HCT116 (cell line): Measurements from ENCODE around the gene PIK3R2. TPM values are rescaled to one million over a fixed set of nuclear protein-coding genes. Genes with fewer than 3 reads are reported as not detected.

Experiments
- ATAC-seq: fragments of 200-7000 bp; cut with Tn5 transposase; 2 replicates; pipeline ENCODE4 v1.9.1; 2020; ENCODE audit warnings: mild to moderate bottlenecking, moderate library complexity
- BruUV-seq: library from RNA; stranded (reverse); fragments of 400-500 nt; replicated peaks from 2 replicates; lab custom pipeline; 2021; lab: Mats Ljungman, UMichigan
- CTCF ChIA-PET: fragments of 300-600 bp; sonication (Branson Sonifier 250); formaldehyde crosslinking; loops from one replicate; lab custom pipeline; 2021; ENCODE audit warnings: antibody characterized with exemption; lab: Charles Lee
- POLR2A ChIA-PET: fragments of 300-600, 350-600 bp; sonication (Branson Sonifier 250); formaldehyde crosslinking; loops from one replicate; lab custom pipeline; 2021; ENCODE audit warnings: antibody characterized with exemption; lab: Charles Lee
- RAD21 ChIA-PET, 2 experiments: fragments of 300-600 bp; sonication (Branson Sonifier 250); formaldehyde crosslinking; loops; one replicate each; lab custom pipeline; 2023; ENCODE audit warnings: low total read pairs in 2 of 2; ENCODE audit not compliant: uncharacterized antibody in 2 of 2, unreplicated experiment in 2 of 2, low non-redundant PET in 1 of 2; lab: Charles Lee
- DNase-seq: peaks from one replicate; pipeline ENCODE4 v3.0.0-alpha.2; 2010; ENCODE audit warnings: low read depth, low spot score
- H2AFZ ChIP-seq: fragments of 200-600 bp; shearing (Covaris generic), sonication (generic); 2 replicates; pipeline ENCODE4 v1.6.1; 2017; ENCODE audit warnings: low read depth, mixed run types, mixed read lengths, antibody characterized with exemption, low read length; ENCODE audit not compliant: poor library complexity, severe bottlenecking
- H3K27ac ChIP-seq: 2 replicates; pipeline ENCODE4 v1.5.1; 2012; ENCODE audit warnings: low read depth, low read length
- H3K27me3 ChIP-seq: fragments of 200-600 bp; sonication (generic); 2 replicates; pipeline ENCODE4 v1.6.1; 2016; ENCODE audit warnings: mixed run types, low read length, mixed read lengths; ENCODE audit not compliant: insufficient read depth
- H3K36me3 ChIP-seq, 2 experiments: fragments of 200-500 bp in 1 of 2; fragments of 200-600 bp in 1 of 2; sonication (Bioruptor generic) in 1 of 2; sonication (generic) in 1 of 2; 2 replicates each; pipeline versions ENCODE4 v1.5.1 to v1.6.1; 2014 to 2016; ENCODE audit warnings: low read length in 2 of 2, inconsistent platforms in 1 of 2, mixed read lengths in 1 of 2, mixed run types in 1 of 2; ENCODE audit not compliant: insufficient read depth in 2 of 2, control insufficient read depth in 1 of 2
- H3K4me1 ChIP-seq, 2 experiments: fragments of 200-600 bp in 1 of 2; sonication (generic) in 1 of 2; 2 replicates each; pipeline versions ENCODE4 v1.5.1 to v1.6.1; 2012 to 2017; ENCODE audit warnings: low read length in 2 of 2, inconsistent platforms in 1 of 2, mild to moderate bottlenecking in 1 of 2, mixed read lengths in 1 of 2, mixed run types in 1 of 2, moderate library complexity in 1 of 2; ENCODE audit not compliant: insufficient read depth in 2 of 2, control insufficient read depth in 1 of 2
- H3K4me2 ChIP-seq: fragments of 200-600 bp; sonication (generic); 2 replicates; pipeline ENCODE4 v1.6.1; 2017; ENCODE audit warnings: mixed run types, low read length, mixed read lengths
- H3K4me3 ChIP-seq, 2 experiments: fragments of 200-600 bp in 1 of 2; sonication (generic) in 1 of 2; replicated peaks in 1 of 2; 2 replicates each; pipeline ENCODE4 v1.5.1; 2011 to 2016; ENCODE audit warnings: low read length in 2 of 2, control low read depth in 1 of 2, low read depth in 1 of 2, mild to moderate bottlenecking in 1 of 2, mixed read lengths in 1 of 2, mixed run types in 1 of 2
- H3K79me2 ChIP-seq: fragments of 200-600 bp; sonication (generic); 2 replicates; pipeline ENCODE4 v1.6.1; 2017; ENCODE audit warnings: mild to moderate bottlenecking, mixed run types, low read length, moderate library complexity, mixed read lengths; ENCODE audit not compliant: insufficient read depth
- H3K9ac ChIP-seq: fragments of 200-600 bp; sonication (generic); 2 replicates; pipeline ENCODE4 v1.6.1; 2016; ENCODE audit warnings: low read length, mixed read lengths
- H3K9me2 ChIP-seq: fragments of 200-600 bp; sonication (generic), shearing (Covaris generic); 2 replicates; pipeline ENCODE4 v1.6.1; 2017; ENCODE audit warnings: mixed run types, mild to moderate bottlenecking, moderate library complexity; ENCODE audit not compliant: insufficient read depth
- H3K9me3 ChIP-seq, 2 experiments: fragments of 200-500 bp in 1 of 2; fragments of 200-600 bp in 1 of 2; sonication (Bioruptor generic) in 1 of 2; sonication (generic) in 1 of 2; 2 replicates each; pipeline ENCODE4 v1.6.1; 2014 to 2017; ENCODE audit warnings: low read length in 2 of 2, mixed read lengths in 2 of 2, inconsistent platforms in 1 of 2, low read depth in 1 of 2, mild to moderate bottlenecking in 1 of 2, mixed run types in 1 of 2, moderate library complexity in 1 of 2; ENCODE audit not compliant: control insufficient read depth in 1 of 2, insufficient read depth in 1 of 2
- H4K20me1 ChIP-seq: fragments of 200-600 bp; sonication (generic), shearing (Covaris generic); 2 replicates; pipeline ENCODE4 v1.6.1; 2017; ENCODE audit warnings: mixed run types, mild to moderate bottlenecking, moderate library complexity; ENCODE audit not compliant: insufficient read depth
- CEBPB ChIP-seq: IDR thresholded peaks from 2 replicates; pipeline ENCODE4 v1.6.1; 2012; ENCODE audit warnings: low read depth
- EGR1 ChIP-seq: IDR thresholded peaks from 2 replicates; pipeline ENCODE4 v1.6.1; 2012; ENCODE audit warnings: low read depth
- ELF1 ChIP-seq: IDR thresholded peaks from 2 replicates; pipeline ENCODE4 v1.6.1; 2012; ENCODE audit warnings: low read depth, borderline replicate concordance
- EZH2 ChIP-seq: fragments of 200-600 bp; sonication (generic); IDR thresholded peaks from 2 replicates; pipeline ENCODE4 v1.6.1; 2017; ENCODE audit warnings: antibody characterized with exemption, mixed run types
- FOSL1 ChIP-seq: IDR thresholded peaks from 2 replicates; pipeline ENCODE4 v1.6.1; 2012; ENCODE audit warnings: low read depth
- JUND ChIP-seq: IDR thresholded peaks from 2 replicates; pipeline ENCODE4 v1.6.1; 2012
- POLR2A ChIP-seq: IDR thresholded peaks from 2 replicates; pipeline ENCODE4 v1.7.0; 2011; ENCODE audit warnings: borderline replicate concordance; ENCODE audit not compliant: insufficient read depth, insufficient read length; ENCODE audit errors: extremely low read depth
- POLR2AphosphoS5 ChIP-seq: IDR thresholded peaks from 2 replicates; pipeline ENCODE4 v1.6.1; 2011; ENCODE audit warnings: mild to moderate bottlenecking, low read depth, low read length, moderate library complexity
- SIN3A ChIP-seq: IDR thresholded peaks from 2 replicates; pipeline ENCODE4 v1.6.1; 2012; ENCODE audit warnings: low read depth
- SP1 ChIP-seq: IDR thresholded peaks from 2 replicates; pipeline ENCODE4 v1.6.1; 2012; ENCODE audit warnings: low read depth
- YY1 ChIP-seq: IDR thresholded peaks from 2 replicates; pipeline ENCODE4 v1.6.1; 2011; ENCODE audit warnings: low read length, low read depth, moderate library complexity, mild to moderate bottlenecking; ENCODE audit not compliant: insufficient replicate concordance; ENCODE audit errors: extremely low read depth
- ZNF274 ChIP-seq: fragments of 200-500 bp; sonication (Bioruptor generic); IDR thresholded peaks from 2 replicates; pipeline ENCODE4 v1.6.1; 2014; ENCODE audit warnings: mild to moderate bottlenecking, low read depth, low read length, inconsistent platforms
- intact Hi-C: fragments of 100-400 bp; cut with micrococcal nuclease; formaldehyde crosslinking; loops from 2 replicates; pipeline ENCODE4 v1.10.0; 2022
- total RNA-seq: library from RNA; stranded (reverse); gene quantifications from one replicate; pipeline ENCODE4 v1.2.1, GENCODE V29; 2021; ENCODE audit not compliant: unreplicated experiment
- TF ChIP-seq, protein P1 (sequence below): IDR thresholded peaks from 2 replicates; pipeline ENCODE4 v1.6.1; 2012
- TF ChIP-seq, protein P2 (sequence below): IDR thresholded peaks from 2 replicates; pipeline ENCODE4 v1.6.1; 2011; ENCODE audit warnings: mild to moderate bottlenecking, low read length, moderate library complexity; ENCODE audit not compliant: insufficient replicate concordance; ENCODE audit errors: extremely low read depth
- TF ChIP-seq, protein P3 (sequence below), 3 experiments: fragments of 200-600 bp in 1 of 3; sonication (generic) in 1 of 3; IDR thresholded peaks in 2 of 3; conservative IDR thresholded peaks in 1 of 3; 2 replicates each; pipeline ENCODE4 v1.5.1; 2012 to 2017; ENCODE audit warnings: low read depth in 2 of 3, low read length in 2 of 3, antibody characterized with exemption in 1 of 3, borderline replicate concordance in 1 of 3, control low read depth in 1 of 3, mild to moderate bottlenecking in 1 of 3, mixed read lengths in 1 of 3, mixed run types in 1 of 3, moderate library complexity in 1 of 3; ENCODE audit not compliant: insufficient read depth in 1 of 3
- TF ChIP-seq, protein P4 (sequence below): IDR thresholded peaks from 2 replicates; pipeline ENCODE4 v1.6.1; 2012

The PIK3R2 gene
- total RNA-seq, 1 experiment from 2014 or later, result 53.4 TPM

DNA sequence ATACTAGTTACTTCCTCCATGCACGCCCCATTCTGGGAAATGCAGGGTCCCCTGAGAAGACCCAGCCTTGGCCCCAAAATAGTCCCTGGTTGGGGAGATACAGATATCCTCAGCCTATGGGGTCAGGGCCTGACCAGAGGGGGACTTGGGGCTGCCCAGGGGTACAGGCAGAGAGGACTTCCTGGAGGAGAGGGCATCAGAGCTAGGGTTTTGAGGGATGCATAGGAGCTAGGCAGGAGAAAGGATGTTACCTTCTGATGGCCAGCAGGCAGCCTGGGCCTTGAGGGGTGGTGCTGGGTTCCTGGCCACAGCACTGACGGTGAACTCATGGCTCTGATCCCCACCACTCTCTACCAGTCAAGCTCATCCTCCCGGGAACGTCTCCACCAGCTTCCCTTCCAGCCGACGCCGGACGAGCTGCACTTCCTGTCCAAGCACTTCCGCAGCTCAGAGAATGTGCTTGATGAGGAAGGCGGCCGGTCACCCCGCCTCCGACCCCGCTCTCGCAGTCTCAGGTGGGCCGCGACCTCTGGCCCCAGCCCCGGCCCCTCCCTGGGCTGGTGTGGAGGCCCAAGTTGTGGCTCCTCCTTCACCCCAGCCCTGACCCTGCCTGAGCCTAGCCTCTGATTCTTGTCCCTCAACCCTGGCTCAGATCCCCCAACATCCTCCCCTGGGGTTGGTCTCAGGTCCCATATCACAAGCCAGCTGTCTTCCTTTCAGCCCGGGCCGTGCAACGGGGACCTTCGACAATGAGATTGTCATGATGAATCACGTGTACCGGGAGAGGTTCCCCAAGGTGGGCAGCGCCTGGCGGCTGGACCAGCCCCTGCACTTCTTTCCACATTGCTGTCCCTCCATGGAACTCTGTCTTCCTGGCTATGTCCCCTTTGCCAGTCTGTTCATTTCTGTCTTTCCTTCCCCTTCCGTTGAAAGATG lies 29.8 kb upstream of the PIK3R2 start:
- CTCF ChIA-PET, result no interaction called here
- Histone ChIP-seq H3K4me2 (no peak overlapping the region), H3K27me3 (no peaks in the 10 kb centered on the region), H3K4me1 (peaks cover 0 to 10% of the 10 kb centered on the region in 2 experiments; a peak in 3 of 4 replicates), H2AFZ (no peak overlapping the region), H3K27ac (no peak overlapping the region), H3K79me2 (peaks cover 11% of the 10 kb centered on the region; the same call in 1 of the 2 replicates), H3K9me3 (no peaks in the 10 kb centered on the region), H3K9me2 (no peaks in the 10 kb centered on the region), H3K9ac (no peak overlapping the region), H3K36me3 (peaks cover 0 to 7% of the 10 kb centered on the region in 2 experiments; a peak in 3 of 4 replicates), H3K4me3 (no peak overlapping the region), H4K20me1 (no peaks in the 10 kb centered on the region)
- BruUV-seq, result no TSS peak
- ATAC-seq (no peak), DNase-seq (no peak)
- TF ChIP-seq SIN3A (no peak), YY1 (no peak), FOSL1 (no peak), ZNF274 (no peak), JUND (no peak), CEBPB (no peak), EZH2 (no peak), ELF1 (no peak), SP1 (no peak), POLR2AphosphoS5 (no peak), EGR1 (no peak), POLR2A (no peak)
- TF ChIP-seq, protein P1, sequence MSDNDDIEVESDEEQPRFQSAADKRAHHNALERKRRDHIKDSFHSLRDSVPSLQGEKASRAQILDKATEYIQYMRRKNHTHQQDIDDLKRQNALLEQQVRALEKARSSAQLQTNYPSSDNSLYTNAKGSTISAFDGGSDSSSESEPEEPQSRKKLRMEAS, result no peak
- TF ChIP-seq, protein P2, sequence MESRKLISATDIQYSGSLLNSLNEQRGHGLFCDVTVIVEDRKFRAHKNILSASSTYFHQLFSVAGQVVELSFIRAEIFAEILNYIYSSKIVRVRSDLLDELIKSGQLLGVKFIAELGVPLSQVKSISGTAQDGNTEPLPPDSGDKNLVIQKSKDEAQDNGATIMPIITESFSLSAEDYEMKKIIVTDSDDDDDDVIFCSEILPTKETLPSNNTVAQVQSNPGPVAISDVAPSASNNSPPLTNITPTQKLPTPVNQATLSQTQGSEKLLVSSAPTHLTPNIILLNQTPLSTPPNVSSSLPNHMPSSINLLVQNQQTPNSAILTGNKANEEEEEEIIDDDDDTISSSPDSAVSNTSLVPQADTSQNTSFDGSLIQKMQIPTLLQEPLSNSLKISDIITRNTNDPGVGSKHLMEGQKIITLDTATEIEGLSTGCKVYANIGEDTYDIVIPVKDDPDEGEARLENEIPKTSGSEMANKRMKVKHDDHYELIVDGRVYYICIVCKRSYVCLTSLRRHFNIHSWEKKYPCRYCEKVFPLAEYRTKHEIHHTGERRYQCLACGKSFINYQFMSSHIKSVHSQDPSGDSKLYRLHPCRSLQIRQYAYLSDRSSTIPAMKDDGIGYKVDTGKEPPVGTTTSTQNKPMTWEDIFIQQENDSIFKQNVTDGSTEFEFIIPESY, result no peak
- TF ChIP-seq, protein P3, sequence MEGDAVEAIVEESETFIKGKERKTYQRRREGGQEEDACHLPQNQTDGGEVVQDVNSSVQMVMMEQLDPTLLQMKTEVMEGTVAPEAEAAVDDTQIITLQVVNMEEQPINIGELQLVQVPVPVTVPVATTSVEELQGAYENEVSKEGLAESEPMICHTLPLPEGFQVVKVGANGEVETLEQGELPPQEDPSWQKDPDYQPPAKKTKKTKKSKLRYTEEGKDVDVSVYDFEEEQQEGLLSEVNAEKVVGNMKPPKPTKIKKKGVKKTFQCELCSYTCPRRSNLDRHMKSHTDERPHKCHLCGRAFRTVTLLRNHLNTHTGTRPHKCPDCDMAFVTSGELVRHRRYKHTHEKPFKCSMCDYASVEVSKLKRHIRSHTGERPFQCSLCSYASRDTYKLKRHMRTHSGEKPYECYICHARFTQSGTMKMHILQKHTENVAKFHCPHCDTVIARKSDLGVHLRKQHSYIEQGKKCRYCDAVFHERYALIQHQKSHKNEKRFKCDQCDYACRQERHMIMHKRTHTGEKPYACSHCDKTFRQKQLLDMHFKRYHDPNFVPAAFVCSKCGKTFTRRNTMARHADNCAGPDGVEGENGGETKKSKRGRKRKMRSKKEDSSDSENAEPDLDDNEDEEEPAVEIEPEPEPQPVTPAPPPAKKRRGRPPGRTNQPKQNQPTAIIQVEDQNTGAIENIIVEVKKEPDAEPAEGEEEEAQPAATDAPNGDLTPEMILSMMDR (IDR thresholded peaks at IDR 0.05 in 2 of 3, conservative IDR thresholded peaks at IDR 0.05 in 1 of 3; ENCODE audit: borderline replicate concordance in 1 of 3, insufficient read depth in 1 of 3, low read depth in 2 of 3, low read length in 2 of 3), result no peak
- TF ChIP-seq, protein P4, sequence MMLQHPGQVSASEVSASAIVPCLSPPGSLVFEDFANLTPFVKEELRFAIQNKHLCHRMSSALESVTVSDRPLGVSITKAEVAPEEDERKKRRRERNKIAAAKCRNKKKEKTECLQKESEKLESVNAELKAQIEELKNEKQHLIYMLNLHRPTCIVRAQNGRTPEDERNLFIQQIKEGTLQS, result no peak
- POLR2A ChIA-PET, result no interaction called here
- intact Hi-C loops, result no loop called here
- RAD21 ChIA-PET, result no interaction called here
